ENCODE data around the gene GAS2L2.
A peak's percentile ranks its signal among the peaks of the same experiment; 100 is the strongest.

Gene GAS2L2

DNA sequence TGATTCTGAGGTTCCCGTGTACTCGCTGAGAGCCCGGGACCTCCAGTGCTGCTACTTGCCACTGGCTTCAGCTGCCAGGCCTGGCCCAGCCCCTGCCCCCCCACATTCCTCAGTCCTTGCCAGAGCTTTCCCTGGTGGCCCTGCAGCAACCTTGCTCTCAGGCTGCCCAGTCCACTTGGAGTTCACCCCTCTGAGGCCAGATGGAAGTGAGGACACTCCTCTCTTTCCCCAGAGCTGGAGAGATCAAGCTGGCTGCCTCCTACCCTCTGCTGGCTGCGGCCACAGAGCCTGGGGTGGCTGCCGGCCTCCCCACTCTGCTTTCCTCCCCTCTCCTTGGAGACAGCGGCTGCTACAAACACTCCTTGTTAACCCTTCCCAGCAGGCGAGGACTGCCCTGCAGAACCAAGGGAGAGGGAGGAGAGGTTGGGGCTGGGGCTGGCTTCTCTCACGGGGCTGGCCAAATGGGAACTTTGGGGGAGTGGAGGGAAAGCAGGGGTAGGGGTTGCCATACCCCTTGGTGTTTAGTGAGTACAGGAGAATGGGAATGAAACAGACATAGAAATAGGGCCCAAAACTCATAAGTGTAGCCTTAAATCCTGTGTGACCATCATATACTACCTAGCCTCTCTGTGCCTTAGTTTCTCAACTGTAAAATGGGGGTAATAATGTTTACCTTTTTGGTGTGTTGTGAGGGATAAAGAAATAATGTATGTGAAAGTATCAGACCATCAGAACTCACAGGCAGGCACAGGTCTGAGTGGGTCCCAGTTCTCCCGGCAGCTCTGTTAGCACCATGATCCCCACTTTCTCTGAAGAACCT is at the start of gene GAS2L2:
TSS of gene GAS2L2 (minus strand) at position 295 of the 820 bp plus-strand sequence. CDS start 389 bp downstream, outside the sequence.
- DNase-seq: no peak

DNA sequence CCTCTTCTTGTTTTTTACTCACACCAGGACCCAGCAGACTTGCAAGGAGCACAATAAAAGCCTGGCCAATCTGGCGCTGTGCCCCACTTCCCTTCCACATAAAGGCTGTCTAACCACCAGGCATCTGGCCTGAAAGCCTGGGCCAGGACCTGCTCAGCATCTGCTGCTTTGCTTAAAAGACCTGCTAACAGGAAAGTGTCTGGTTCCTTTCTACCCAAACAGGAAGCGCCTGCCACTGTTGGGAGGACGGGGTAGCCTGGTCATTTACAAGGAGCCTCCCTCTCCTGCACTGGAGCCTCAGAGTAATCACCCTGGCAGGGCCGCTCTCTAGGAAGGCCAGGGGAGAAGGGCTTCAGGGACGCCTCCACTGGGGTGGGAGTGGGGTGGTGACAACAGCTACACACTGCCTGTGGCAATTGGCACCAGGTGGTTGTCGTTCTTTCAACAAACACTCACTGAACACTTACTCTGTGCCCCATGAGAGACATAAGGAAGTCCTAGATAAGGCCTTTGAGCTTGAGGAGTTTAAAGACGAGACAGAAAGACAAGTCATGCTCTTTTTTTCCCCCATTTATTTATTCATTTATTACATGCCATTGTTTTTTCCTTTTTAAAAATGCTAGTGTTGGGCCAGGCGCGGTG is 48.7 kb upstream of the GAS2L2 start:
- no peak for DNase-seq

DNA sequence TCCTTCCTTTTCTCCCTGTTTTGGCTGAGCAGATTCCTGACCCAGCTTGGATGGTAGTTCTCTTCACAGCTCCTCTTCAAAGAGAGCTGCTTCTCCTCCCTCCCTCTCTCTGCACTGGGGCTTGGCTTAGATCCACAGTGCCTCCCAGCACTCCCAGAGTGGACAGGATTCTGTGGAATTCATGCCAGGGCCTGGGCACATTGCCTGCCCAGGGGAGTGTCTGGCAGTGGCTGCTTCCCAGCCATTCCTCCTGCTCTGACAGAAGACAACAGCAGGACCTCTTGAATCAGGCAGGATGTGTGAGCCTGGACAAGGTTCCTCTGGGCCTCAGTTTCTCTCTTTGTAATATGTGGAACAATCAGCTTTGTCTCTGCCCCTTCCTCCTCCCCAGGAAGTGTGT is 46.9 kb upstream of the GAS2L2 start:
- no peak for DNase-seq

DNA sequence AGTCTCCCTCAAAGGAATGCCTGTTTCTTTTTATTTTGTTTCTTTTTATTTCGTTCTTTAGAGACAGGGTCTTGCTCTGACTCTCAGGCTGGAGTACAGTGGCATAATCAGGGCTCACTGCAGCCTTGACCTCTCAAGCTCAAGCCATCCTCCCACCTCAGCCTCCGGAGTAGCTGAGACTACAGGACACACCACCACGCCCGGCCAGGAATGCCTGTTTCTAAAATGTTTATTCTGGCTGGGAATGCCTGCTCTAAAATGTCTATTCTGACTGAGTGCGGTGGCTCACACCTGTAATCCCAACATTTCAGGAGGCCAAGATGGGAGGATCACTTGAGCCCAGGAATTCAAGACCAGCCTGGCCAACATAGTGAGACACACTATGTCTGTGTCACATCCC is 44.9 kb upstream of the GAS2L2 start:
- DNase-seq: no peak

DNA sequence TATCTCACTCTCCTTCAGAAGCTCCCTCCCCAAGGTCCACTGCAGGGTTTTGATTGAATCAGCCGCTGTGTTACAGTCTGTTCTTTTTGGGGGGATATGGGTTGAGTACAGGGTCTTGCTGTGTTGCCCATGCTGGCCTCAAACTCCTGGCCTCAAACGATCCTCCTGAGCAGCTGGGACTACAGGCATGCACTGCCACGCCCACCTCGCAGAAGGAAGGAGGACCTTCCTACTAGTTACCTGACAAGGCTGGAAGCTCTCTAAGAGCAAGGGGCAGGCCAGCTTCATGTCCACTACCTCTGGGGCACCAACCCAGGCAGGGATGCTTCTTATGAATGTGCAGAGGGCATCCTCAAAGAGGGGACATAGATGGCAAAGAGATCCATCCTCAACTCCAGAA is 44.3 kb upstream of the GAS2L2 start:
- no peak for DNase-seq

DNA sequence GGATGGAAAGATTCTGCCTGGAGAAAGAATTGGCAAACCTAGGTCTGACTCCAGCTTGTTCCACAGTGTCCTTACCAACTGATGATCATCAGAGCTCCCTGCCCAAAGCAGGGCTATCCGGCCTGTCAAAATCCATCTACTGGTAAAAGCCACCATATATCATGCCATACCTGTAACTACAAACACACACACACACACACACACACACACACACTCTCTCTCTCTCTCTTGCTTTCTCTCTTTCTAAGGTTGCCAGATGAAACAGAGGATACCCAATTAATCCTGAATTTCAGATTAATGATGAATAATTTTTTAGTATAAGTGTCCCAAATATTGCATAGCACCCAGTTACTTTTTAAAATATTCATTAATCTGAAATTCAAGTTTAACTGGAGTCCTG is 43.9 kb upstream of the GAS2L2 start:
- no peak for DNase-seq

DNA sequence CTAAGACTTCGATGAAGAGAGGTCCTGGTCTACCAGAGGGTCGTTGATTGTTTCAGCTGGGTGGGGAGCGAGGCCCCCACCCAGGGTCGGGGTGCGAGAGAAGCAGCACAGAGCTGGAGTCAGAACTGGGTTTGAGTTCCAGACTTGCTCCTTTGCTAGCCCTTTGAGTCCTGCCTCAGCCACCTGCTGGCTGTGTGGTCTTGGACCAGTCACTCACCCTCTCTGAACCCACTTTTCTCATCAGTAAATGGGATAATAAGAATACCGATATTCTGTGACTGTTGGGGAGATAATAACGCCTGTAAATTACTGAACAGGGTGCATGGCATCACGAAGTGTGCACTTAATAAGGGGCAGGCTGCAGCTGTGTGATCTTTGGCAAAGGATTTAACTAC is 42.8 kb upstream of the GAS2L2 start:
- DNase-seq: no peak

DNA sequence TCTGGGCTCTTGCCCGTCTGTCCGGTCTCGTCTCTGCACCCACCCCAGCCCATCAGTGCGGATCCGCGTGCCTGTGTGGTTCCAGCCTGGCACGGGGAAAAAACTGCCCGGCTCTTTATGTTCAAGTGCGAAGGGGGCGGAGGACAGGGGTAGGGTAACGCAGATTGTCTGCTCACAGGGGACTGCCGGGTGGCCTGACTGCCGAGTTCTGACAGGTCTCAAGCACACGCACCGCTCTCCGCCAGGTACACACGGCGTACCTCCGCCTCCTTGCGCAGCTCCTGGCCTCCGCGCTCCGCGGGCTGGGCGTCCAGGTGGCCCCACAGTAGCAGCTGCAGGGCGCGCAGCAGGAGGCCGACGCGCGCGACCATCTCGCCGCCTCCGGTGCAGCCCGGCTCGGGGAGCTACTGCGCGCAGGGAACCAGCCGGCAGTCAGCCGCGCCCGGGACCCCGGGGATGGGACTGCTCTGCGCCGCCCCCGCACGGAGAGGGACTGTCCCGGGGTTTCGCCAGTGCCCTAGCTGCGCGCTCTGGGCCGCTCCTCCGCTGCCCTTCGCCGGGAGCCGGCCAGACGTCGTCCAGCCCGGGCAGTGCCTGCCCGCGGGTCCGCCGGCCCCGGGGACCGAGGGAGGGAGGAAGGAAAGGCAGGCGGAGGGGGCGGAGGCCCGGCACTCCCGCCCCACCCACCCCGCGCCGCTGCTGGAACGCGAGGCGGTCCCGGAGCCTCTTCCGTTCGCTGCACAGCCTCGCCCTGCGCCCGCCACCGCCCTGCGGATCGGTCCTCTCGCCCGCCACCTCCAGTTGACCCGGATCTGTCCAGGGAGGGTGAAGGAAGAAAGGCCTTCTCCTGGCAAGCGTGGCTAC is 42.2 kb upstream of the GAS2L2 start, which contains the start of gene MMP28:
TSS of gene MMP28 (minus strand) at position 635 of the 864 bp plus-strand sequence. CDS start at position 371, 264 bp downstream.
- peak; percentile 34 for DNase-seq

DNA sequence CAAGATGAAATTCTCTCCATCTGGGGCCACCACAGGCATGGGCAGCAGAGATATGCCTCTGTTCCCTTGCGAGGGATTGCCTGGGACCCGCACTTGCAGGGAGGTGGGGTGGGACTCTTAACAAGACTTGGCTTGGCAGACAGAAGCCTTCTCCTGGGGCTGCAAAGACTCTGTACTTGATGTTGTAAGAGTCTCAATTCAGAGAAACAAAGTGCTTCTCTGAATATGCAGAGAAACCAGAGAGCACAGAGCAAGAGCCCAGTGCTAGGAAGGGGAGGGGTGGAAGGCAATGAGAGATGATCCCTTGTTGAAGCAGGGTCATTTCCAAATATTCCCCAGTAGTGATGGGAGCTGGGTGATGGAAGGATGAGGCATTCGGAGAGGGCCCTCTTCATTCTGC is 40.2 kb upstream of the GAS2L2 start:
- no peak for DNase-seq

DNA sequence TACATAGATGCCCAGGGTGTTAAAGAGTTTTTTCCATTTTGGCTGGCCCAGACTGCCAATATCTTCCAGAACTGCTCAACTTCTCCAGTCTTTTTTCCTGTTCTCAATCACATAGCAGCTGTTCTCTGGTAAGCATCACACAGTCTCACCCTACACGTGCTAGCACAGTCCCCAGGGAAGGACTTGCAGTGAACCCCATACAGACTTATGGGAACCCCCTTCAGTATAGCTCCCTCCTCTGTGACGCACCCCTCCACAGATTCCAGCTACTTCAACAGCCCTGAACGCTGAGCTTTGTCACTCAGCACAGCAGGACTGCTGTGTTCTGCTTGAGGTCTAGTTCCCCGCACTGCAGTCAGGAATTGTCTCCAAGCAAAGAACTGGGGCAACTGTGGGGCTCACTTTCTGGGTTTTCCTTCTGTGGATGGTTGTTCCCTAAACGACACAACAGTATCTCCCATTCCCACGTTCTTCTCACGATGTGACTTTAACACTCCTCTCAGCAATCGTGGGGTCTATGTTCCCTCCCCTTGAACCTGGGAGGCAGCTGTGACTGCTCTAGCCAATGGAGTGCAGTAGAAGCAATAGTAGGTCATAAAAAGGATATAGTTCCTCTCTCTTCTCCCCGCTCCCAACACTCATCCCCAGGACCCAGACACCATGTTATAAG is 38.8 kb upstream of the GAS2L2 start:
- no peak for DNase-seq

DNA sequence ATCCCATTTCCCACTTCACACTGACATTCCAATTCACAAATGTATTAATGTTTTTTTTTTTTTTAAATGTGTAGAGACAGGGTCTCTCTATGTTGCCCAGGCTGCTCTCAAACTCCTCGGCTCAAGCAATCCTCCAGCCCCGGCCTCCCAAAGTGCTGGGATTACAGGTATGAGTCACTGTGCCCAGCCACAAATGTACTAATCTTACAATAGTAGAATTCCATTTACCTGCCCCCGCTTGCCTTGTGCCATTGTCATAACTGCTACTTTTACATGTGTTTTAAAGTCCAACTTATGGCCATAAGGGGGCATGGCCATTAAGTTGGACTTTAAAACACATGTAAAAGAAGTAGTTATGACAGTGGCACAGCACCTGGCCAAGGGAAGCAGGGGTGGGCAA is 37.8 kb upstream of the GAS2L2 start:
- no peak for DNase-seq

DNA sequence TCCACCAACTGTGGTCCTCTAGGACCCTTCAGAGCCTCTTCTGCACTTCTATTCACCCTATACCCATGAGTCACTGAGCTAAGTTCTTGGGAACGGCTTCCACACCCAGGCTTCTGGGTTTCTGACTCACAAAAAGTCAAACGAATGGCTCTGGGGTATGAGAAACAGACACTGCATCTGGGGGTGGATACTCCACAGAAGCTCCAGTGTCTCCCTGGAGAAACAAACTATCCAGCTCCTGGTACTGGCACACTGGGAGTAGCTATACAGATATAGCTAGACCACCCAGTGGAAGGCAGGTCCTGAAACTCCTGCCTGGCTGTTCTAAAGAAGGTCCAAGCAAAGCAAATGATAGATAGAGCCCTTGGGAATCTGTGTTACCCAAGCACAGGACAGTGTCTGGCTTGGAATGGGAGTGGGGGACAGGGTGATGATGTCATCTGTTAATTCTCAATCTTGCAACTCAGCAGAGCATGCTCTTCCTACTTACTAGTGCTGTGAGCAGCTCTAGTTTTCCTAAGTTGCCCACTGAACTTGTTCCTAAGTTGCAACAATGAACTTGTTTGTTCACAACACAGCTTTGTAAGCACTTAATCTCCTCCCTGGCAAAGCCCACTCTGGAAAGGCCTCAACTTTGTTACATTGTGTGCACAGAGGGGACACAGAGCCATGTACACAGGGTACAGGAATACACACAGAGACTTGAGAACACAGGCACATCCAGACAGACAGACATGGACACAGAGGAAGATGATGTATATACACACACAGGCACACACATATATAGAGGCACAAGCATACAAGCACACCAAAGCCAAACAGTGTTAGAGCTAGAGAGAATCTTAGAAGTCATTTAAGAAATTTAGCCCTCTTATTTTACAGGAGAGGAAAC is 35.7 kb upstream of the GAS2L2 start:
- no peak for DNase-seq

DNA sequence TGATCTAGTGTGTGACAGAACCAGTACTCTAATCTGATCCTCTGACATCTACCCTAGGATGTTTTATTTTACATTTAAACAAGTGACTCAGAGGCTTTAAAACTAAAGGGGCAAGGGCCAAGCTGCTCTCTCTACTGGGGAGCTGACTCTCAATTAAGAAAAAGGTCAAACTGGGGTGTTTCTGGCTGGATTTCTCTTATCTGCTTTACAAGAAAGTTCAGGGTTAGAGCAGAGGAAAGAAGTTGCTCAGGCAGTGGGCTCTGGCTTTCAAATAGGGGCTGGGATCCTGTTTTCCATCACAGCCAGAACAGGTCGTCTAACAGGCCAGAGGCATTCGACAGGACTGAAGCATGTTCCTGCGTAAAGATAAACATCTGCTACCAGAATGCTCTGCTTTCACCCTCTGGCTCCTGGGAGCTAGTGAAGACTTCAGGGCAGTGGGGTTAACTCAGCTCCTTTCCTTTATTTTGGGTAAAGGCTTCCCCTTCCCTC is 33.9 kb upstream of the GAS2L2 start:
- no peak for DNase-seq

DNA sequence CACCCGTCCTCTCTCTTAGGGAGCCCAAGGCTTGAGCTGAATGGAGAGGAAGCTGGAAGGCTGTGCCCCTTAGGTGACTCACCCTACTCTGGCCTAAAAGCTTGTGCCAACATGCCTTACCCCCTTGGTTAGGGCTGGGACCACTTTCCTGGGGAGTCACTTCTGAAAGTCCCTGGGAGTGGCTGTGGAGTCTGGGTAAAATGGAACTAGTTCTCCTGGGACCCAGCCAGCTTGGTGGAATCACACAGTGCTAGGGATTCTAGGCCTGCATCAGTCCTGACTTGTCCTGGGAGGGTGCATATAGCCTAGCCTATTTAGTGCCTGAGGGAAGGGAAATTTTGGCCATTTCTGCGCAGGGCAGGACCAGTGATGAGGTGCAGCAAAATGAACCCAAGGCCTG is 31.9 kb upstream of the GAS2L2 start:
- DNase-seq: no peak

DNA sequence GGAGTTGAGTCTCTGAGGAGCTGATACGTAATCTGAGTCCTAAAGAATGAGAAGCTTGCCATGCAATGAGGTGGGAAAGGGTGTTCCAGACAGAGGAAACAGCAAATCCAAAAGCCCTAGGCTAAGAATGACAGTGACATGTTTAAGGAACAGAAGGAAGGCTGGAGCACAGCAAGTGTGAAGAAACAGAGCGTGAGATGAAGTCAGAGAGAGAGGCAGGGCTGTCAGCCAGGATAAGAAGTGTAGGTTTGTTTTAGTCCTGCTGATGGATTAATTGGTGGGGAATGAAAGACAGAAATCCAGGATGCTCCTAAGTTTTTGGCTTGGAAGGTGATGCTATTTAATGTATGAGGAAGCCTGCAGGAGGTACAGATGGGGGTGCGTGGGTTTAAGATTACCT is 27.9 kb upstream of the GAS2L2 start:
- no peak for DNase-seq

DNA sequence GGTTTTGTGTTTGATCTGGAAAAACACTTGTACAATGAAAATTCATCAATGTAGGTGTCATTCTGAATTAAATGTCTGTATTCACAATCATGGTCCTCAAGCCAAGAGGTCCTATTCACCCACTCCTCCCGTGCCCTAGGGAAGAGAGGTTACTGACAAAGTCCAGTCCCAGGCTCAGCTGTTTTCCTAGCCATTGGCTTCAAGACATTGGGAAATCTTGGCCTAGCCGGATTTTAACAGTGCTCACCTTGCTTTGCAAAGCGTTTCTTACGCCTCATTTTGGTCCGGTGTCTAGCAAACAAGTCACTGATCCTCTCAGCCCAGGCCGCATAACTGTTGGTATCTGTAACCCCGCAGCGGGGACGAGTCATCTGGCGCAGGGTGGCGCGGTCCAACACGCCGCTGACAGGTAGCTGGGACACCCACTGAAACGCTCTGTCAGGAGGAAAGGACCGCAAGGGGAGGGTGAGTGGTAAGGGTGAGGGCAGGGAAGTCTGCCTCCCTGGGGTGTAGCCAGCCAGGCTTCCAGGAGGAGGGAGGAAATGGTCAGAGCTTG is 25.7 kb upstream of the GAS2L2 start:
- DNase-seq: no peak

DNA sequence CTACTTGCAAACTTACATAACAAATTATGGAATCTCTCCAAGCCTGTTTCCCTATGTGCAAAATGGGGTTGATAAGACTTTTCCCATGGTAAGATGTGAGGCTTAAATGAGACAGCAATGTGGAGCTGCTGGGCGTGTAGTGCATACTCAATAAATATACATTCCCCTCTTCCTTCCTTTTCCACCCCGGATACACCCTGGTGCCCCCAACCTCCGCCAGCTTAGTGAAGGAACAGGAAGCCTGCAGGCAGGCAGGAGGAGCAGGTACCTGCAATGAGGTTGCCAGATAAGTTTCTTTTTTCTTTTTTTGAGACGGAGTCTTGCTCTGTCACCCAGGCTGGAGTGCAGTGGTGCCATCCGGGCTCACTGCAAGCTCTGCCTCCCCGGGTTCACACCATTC is 22.5 kb upstream of the GAS2L2 start:
- no peak for DNase-seq

DNA sequence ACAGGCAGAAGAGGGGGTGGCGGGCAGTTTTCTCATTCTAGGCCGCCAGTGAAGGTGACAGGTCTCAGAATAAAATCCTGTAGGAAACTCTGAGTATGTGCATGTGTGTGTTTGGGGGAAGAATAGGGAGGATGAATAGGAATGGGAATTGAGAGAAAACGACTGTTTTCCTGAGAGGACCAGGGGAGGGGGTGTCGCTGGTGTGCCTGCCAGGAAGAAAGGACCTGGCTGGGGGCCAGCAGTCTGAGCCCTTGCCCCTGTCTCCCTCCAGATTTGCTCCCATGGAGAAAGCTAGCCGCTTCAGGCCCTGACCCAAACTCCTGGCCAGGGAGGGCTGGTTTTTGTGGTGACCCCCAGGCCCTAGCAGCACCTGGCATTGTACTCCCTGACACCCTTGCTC is 22.0 kb upstream of the GAS2L2 start:
- DNase-seq: no peak

DNA sequence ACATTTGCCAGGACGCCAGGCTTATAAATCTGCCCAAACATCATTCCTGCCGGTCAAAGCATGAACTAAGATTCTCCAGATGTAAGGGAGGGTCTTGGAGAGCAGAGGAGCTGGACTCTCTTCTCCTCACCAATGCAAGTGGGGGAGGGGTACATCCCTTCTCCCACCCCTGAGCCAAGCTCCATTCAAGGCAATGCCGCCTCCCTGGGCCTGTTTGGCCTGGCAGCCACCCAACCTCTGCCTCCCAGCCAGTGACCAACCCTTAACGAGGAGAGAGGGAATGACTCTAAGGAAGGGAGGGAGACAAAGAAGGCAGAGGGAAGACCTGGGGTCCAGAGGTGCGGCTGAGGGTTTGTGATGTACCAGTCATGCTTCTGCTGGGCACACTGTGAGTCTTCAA is 21.5 kb upstream of the GAS2L2 start:
- DNase-seq: no peak

DNA sequence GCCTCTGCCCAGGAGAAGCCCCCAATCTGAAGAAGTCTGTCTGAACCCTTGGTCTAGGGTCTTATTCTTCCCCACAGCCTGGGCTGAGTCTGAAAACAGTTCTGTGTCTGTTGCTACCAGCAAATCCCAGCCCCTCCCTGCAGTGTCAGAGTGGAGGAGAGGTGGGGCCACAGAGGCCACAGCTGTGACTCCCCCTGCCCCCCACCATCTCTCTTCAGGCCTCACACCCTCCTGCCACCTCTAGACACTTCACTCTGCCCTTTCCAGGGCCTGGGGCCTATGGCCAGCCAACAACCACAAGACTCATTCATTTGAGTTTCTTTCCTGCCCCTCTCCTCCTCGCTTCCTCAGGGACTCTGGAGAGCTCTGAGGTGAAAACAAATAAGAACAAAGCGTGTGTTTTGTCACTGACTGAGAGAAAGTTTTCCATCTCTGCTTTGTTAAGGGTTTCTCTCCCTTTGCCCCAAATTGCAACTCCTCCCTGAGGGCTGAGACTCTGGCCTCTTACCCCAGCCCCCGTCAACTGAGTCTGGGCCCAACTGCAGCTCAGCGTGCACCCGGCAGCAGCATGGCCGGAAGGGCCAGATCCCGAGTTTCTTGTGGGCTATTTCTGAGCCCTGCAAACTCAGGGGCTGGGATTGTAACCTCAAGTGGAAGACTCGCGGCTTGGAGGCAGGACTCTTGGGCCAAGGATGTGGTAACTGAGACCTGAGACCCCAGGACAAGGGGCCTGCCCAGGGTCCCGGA is 20.8 kb upstream of the GAS2L2 start:
- DNase-seq: no peak

DNA sequence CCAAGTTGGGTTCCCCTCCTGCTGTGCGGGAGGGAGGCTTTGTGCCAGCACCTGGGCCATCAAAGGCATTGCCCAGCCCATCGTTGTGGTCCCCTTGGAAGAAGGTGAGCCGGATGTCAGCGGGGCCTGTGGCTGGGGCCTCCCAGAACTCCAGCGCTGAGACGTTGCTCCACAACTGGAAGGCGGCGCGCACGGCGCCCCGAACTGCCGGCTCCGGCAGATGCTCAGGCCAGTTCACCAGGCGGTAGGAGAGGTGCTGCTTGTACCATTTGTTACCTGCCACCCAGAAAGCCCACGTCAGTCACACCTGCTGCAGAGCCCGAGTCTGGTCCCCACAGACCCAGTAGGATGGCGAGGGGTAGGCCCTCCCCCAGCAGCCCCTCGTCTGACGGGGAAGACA is 20.1 kb upstream of the GAS2L2 start:
- no peak for DNase-seq
